Measurements from ENCODE around the gene NFE2L1.

DNA sequence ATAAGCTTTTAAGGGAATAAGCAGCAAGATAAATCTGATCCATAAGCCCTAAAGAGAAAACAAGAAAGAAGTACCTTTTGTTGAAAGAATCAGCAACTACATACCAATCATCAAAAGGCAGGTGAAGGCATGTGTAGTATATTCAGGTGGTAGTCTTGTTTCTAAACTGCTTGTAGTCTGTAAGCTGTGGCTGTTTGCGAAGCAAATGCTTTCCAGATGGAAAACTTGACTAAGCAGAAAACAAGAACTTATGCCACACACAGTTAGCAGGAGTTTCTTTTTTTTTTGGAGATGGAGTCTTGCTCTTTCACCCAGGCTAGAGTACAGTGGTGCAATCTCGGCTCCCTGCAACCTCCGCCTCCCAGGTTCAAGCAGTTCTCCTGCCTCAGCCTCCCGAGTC is 47.5 kb downstream of the NFE2L1 start:
- TF ChIP-seq, protein P1, sequence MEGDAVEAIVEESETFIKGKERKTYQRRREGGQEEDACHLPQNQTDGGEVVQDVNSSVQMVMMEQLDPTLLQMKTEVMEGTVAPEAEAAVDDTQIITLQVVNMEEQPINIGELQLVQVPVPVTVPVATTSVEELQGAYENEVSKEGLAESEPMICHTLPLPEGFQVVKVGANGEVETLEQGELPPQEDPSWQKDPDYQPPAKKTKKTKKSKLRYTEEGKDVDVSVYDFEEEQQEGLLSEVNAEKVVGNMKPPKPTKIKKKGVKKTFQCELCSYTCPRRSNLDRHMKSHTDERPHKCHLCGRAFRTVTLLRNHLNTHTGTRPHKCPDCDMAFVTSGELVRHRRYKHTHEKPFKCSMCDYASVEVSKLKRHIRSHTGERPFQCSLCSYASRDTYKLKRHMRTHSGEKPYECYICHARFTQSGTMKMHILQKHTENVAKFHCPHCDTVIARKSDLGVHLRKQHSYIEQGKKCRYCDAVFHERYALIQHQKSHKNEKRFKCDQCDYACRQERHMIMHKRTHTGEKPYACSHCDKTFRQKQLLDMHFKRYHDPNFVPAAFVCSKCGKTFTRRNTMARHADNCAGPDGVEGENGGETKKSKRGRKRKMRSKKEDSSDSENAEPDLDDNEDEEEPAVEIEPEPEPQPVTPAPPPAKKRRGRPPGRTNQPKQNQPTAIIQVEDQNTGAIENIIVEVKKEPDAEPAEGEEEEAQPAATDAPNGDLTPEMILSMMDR (IDR thresholded peaks at IDR 0.05): no peak
- TF ChIP-seq EP300 (IDR thresholded peaks at IDR 0.05) (no peak), POLR2AphosphoS5 (IDR thresholded peaks at IDR 0.05) (no peak), POLR2A (IDR thresholded peaks at IDR 0.05) (no peak)
